ENCODE data around the gene CAPN12.

CAPN12 gene

DNA sequence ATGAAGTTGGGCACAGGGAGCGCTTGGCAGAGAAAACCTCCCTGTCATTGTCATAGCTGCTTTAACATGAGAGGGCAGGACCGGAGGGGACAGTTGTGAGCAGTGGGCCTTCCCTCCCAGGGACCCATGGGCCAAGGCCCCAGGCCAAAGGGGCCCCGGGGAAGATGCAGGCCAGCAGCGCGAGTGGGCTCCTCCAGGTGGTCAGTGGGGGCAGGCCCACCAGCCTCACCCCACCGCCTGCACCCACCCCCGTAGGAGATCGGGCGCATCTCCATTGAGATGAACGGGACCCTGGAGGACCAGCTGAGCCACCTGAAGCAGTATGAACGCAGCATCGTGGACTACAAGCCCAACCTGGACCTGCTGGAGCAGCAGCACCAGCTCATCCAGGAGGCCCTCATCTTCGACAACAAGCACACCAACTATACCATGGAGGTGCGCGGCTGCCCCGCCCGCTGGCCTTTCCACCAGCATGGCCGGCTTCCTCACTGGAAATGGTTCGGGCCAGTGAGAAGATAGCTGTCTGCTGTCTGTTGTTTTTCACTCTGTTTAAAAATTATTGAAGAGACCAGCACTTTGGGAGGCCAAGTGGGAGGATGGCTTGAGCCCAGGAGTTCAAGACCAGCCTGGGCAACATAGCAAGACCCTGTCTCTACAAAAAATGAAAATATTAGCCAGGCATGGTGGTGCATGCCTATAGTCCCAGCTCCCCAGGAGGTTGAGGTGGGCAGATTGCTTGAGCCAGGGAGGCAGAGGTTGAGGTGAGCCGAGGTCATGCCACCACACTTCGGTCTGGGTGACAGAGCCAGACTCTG, 18.6 kb downstream of the CAPN12 start:
- no peak for DNase-seq (ENCODE audit: insufficient read length, low spot score)
- TF ChIP-seq CTCF (IDR thresholded peaks at IDR 0.05; ENCODE audit: insufficient read depth, missing control alignments): no peak
- no peak for FAIRE-seq

DNA sequence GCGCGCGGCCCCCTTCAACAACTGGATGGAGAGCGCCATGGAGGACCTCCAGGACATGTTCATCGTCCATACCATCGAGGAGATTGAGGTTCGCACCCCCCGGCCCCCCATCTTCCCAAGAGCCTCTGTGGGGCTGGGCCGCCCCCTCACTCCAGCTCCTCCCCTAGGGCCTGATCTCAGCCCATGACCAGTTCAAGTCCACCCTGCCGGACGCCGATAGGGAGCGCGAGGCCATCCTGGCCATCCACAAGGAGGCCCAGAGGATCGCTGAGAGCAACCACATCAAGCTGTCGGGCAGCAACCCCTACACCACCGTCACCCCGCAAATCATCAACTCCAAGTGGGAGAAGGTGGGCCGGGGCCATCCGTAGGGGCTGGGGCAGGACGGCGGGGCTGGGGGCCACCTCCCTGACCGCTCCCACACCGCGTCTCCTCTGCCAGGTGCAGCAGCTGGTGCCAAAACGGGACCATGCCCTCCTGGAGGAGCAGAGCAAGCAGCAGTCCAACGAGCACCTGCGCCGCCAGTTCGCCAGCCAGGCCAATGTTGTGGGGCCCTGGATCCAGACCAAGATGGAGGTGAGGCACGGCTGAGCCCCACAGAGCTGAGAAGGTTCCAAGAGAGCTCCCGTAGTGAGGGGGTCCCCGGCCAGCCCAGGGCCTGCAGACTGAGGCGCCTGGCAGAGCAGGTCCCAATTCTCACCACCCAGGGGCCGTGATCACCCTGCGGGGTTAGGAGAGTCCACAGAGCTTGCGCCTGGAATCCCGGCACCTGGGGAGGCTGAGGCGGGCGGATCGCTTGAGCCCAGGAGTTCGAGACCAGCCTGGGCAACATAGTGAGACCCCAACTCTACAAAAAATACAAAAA, 20.1 kb downstream of the CAPN12 start:
- DNase-seq (ENCODE audit: insufficient read length, low spot score) (no peak), FAIRE-seq (no peak)
- no peak for TF ChIP-seq CTCF (IDR thresholded peaks at IDR 0.05; ENCODE audit: insufficient read depth, missing control alignments)

- no peak for TF ChIP-seq CTCF (IDR thresholded peaks at IDR 0.05; ENCODE audit: insufficient read depth, missing control alignments)
- DNase-seq (ENCODE audit: insufficient read length, low spot score): no peak
- FAIRE-seq: no peak
Observed at GRCh38 chr19:38723606-38723965, 20.7 kb downstream of the CAPN12 start.

DNA sequence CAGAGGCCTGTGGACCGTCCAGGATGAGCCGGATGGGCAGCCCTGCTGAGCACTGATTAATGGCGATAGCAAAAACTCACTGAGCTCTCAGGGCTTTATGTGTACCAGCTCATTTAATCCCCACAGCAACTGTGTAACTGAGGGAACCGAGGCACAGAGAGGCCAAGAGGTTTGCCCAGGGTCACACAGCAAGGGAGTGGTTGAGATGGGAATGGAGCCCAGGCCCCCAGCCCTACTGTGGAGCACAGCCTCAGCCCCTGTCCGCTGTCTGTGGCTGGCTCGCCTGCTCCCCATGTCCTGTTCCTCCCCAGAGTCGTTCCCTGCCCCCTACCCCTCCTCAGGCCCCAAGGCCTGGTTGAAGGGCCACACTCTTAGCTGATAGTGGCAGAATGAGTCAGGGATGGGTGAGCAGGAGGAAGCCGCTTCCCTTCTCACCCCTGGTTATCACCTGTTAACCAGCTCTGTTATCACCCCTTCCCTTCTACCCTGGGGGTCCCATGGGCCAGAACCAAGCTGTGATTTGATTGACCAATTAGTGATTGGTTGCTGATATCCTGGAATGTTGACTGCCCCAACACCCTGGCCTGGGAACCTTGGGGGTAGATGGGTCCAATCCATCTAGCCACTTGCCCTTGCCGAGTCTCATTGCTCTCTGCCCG, 21.2 kb downstream of the CAPN12 start:
- FAIRE-seq (no peak), DNase-seq (ENCODE audit: insufficient read length, low spot score) (no peak)
- no peak for TF ChIP-seq CTCF (IDR thresholded peaks at IDR 0.05; ENCODE audit: insufficient read depth, missing control alignments)

DNA sequence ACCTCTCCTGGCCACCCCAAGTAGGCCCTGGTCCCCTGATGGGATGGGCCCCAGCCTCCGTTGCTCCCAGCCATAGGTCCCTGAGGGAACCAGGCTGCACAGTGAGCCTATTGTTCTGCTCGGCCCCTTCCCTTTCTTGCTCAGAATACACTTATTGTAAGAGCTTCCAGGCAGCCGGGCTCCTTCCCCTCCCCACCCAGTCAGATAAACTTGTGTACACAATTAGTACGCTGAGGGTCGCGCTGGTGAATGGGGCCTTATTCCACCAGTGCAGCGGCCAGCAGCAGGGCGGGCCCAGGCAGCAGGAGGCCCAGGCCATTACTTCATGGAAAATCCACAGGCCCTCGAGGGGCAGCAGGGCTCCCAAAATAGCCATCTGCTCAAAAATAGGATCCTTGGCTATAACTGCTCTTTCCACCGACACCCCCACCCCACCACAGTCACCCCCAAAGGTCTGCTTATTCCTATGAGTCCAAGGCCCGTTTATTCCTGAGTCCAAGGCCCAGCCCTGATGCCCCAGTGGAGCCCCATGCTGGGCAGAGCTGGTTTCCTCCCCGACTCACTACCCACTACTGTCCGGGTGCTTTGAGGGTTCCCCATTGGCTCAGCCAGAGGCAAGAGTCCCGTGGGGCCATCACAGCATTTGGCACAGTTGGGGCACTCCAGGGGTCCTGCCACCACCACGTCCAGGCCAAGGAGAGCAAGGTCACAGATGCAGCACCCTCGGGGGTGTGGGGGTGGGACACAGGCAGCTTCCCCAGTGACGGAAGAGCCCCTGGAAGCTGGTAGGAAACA, 22.1 kb downstream of the CAPN12 start:
- DNase-seq (ENCODE audit: insufficient read length, low spot score) (no peak), FAIRE-seq (no peak)
- TF ChIP-seq CTCF (IDR thresholded peaks at IDR 0.05; ENCODE audit: insufficient read depth, missing control alignments): no peak

GRCh38 chr19:38721496-38721895, 22.8 kb downstream of the CAPN12 start:
- FAIRE-seq (no peak), DNase-seq (ENCODE audit: insufficient read length, low spot score) (no peak)
- no peak for TF ChIP-seq CTCF (IDR thresholded peaks at IDR 0.05; ENCODE audit: insufficient read depth, missing control alignments)
